ENCODE measurements around the gene SLC5A11. TPM values are rescaled to one million over a fixed set of nuclear protein-coding genes. Genes with fewer than 3 reads are reported as not detected.

Gene SLC5A11
- total RNA-seq, 1 donor from 2014 or later = 0.27 TPM

DNA sequence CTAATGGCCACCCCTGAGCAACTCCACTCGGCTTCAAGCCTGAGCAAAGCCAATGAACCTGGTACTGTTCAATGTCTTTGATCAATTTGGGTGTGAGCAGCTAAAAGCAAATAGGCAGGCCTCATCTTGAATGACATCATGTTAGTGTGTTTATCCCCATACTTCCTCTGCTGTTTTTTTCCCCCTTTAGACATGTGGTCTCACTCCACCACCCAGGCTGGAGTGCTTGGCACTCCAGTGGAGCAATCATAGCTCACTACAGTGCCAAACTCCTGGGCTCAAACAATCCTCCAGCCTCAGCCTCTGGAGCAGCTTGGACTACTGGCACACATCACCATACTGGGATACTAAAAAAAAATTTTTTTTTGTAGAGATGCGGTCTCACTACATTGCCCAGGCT, 94.0 kb downstream of the SLC5A11 start:
- H3K27ac ChIP-seq = no peak overlapping the region
- intact Hi-C loops (cut with DNase I) = no loop called here
- ATAC-seq (no peak), DNase-seq (no peak)
- H3K27me3 ChIP-seq (ENCODE audit: low read depth) = no peaks in the 10 kb centered on the region
- H3K36me3 ChIP-seq = peaks cover 94% of the 10 kb centered on the region
- H3K4me3 ChIP-seq = no peak overlapping the region
- TF ChIP-seq, protein P1, sequence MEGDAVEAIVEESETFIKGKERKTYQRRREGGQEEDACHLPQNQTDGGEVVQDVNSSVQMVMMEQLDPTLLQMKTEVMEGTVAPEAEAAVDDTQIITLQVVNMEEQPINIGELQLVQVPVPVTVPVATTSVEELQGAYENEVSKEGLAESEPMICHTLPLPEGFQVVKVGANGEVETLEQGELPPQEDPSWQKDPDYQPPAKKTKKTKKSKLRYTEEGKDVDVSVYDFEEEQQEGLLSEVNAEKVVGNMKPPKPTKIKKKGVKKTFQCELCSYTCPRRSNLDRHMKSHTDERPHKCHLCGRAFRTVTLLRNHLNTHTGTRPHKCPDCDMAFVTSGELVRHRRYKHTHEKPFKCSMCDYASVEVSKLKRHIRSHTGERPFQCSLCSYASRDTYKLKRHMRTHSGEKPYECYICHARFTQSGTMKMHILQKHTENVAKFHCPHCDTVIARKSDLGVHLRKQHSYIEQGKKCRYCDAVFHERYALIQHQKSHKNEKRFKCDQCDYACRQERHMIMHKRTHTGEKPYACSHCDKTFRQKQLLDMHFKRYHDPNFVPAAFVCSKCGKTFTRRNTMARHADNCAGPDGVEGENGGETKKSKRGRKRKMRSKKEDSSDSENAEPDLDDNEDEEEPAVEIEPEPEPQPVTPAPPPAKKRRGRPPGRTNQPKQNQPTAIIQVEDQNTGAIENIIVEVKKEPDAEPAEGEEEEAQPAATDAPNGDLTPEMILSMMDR (IDR thresholded peaks at IDR 0.05) = no peak
- no peaks in the 10 kb centered on the region for H3K9me3 ChIP-seq
- no peaks in the 10 kb centered on the region for H3K4me1 ChIP-seq

DNA sequence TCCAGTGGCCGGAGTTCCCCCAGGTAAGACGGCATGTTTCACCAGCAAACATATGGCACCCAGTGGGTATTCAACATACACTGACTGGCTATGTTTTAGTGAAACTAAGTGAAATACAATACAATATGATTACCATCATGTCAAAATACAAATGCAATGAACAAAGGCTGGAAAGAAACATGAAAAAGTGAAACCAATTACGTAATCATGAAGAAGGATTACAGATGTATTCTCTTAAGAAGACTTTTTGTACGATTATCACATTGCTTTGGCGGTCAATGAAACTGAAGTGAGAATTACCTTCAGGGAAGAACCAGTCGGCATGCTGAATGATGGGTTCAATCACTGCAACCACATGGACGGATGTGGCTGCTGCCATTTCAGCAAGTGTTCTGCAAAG, 97.7 kb downstream of the SLC5A11 start:
- intact Hi-C loops (cut with DNase I) = no loop called here
- no peak for ATAC-seq
- Histone ChIP-seq H3K9me3 (no peaks in the 10 kb centered on the region), H3K4me1 (no peaks in the 10 kb centered on the region), H3K4me3 (no peak overlapping the region), H3K27ac (no peak overlapping the region), H3K36me3 (peaks cover 95% of the 10 kb centered on the region), H3K27me3 (ENCODE audit: low read depth) (no peaks in the 10 kb centered on the region)
- TF ChIP-seq, protein P1 (IDR thresholded peaks at IDR 0.05) = no peak
- no peak for DNase-seq

DNA sequence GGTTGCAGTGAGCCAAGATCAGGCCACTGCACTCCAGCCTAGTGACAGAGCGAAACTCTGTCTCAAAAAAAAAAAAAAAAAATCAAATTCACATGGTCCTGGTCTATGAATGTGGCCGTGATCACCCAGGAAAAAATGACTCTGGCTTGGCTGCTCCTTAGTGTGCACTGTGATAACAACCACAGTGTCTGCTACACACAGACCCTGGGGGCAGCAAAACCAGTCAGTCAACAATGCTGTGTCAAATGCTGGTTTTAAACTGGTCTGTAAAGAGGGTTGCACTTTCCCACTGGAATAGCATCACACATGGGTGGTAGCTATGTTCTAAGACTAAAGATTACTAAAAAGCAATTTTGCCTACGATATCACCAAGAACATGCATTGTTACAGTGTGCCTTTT, 98.4 kb downstream of the SLC5A11 start:
- Histone ChIP-seq H3K36me3 (peaks cover 95% of the 10 kb centered on the region), H3K27me3 (ENCODE audit: low read depth) (no peaks in the 10 kb centered on the region), H3K27ac (no peak overlapping the region), H3K4me1 (no peaks in the 10 kb centered on the region), H3K4me3 (no peak overlapping the region), H3K9me3 (no peaks in the 10 kb centered on the region)
- intact Hi-C loops (cut with DNase I) = no loop called here
- TF ChIP-seq, protein P1 (IDR thresholded peaks at IDR 0.05) = no peak
- DNase-seq (no peak), ATAC-seq (no peak)

DNA sequence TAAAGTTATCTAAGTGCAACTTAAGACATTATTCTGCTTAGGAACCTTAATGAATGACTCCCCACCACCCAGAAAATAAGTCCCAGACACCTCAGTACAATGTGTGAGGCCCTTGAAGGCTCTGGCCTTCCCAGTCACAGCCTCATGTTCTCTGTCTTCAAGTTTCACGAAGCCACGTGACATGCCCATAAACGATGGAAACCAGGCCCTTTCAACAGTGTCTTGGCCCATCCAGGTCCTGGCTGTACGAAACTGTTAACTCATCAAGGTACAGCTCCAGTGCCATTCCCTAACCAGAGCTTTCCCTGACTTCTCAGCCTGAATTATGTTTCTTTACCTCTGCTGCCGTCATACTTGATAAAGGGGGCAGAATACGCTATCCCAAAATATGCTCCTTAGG, 100.4 kb downstream of the SLC5A11 start:
- Histone ChIP-seq H3K27ac (no peak overlapping the region), H3K36me3 (peaks cover 95% of the 10 kb centered on the region), H3K27me3 (ENCODE audit: low read depth) (no peaks in the 10 kb centered on the region), H3K4me3 (no peak overlapping the region), H3K4me1 (no peaks in the 10 kb centered on the region), H3K9me3 (no peaks in the 10 kb centered on the region)
- ATAC-seq (no peak), DNase-seq (no peak)
- intact Hi-C loops (cut with DNase I) = no loop called here
- TF ChIP-seq, protein P1 (IDR thresholded peaks at IDR 0.05) = no peak

DNA sequence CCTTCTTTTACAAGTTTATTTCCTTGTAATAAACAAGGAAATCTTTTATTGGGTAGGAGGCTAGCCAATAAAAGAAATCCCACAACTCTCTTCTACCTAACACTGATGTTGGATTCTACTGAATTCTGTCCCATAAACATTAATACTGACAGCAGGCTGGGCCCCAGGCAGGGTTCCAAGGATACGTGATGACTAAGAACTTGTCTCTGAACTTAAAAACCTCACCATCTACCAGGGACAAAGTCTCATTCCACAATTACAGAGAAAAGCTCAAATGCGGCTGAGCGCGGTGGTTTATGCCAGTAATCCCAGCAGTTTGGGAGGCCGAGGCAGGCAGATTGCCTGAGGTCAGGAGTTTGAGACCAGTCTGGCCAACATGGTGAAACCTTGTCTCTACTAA, 104.5 kb downstream of the SLC5A11 start:
- Histone ChIP-seq H3K4me3 (no peak overlapping the region), H3K36me3 (peaks cover 100% of the 10 kb centered on the region), H3K4me1 (no peaks in the 10 kb centered on the region), H3K9me3 (no peaks in the 10 kb centered on the region), H3K27me3 (ENCODE audit: low read depth) (no peaks in the 10 kb centered on the region), H3K27ac (no peak overlapping the region)
- DNase-seq (no peak), ATAC-seq (no peak)
- TF ChIP-seq, protein P1 (IDR thresholded peaks at IDR 0.05) = no peak
- intact Hi-C loops (cut with DNase I) = no loop called here

DNA sequence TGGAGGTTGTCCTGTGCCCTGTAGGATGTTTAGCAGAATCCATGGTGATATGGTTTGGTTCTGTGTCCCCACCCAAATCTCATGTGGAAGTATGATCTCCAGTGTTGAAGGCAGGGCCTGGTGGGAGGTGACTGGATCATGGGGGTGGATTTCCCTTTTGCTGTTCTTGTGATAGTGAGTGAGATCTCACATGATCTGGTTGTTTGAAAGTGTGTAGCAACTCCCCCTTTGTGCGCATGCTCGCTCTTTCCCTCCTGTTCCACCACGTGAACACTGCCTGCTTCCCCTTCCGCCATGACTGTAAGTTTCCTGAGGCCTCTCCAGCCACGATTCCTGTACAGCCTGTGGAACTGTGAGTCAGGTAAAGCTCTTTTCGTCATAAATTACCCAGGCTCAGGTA, 107.5 kb downstream of the SLC5A11 start:
- no peak overlapping the region for H3K4me3 ChIP-seq
- TF ChIP-seq, protein P1 (IDR thresholded peaks at IDR 0.05) = no peak
- DNase-seq (no peak), ATAC-seq (no peak)
- H3K27ac ChIP-seq = no peak overlapping the region
- H3K27me3 ChIP-seq (ENCODE audit: low read depth) = no peaks in the 10 kb centered on the region
- no peaks in the 10 kb centered on the region for H3K4me1 ChIP-seq
- H3K36me3 ChIP-seq = peaks cover 100% of the 10 kb centered on the region
- H3K9me3 ChIP-seq = no peaks in the 10 kb centered on the region
- intact Hi-C loops (cut with DNase I) = no loop called here

Measured in lower lobe of right lung (tissue), 2 donors.